ENCODE data around the gene NEGR1. TPM values are rescaled to one million over a fixed set of nuclear protein-coding genes. Genes with fewer than 3 reads are reported as not detected.
A peak's percentile ranks its signal among the peaks of the same experiment; 100 is the strongest.

Gene NEGR1
- total RNA-seq, 1 experiment from 2014 or later = 8.2 TPM

DNA sequence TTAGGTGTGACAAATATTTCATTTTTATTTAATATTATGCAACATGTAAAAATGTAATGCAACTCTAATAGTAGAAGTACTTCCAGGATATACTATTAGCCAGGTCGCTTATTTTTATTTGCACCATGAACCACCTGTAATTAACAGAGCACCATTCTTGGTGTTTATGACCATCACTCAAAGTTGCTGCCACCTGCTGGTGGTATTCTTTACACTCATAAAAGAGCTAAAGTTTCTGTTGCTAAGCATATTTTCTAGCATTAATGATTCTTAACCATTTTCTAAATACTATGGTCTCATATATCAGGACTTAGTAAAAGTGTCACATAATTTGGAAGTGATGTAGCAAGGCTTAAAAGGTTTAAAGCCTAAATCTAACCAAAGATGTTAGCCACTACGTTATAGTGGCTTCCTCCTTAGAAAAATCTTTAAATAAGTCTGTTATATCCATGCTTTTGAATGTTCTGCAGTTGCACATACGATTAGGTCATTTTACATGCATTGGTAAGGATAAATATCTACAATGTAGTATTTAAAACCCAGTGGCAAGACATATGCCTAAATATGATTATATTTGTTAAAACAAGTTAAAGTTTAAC is 244.5 kb downstream of the NEGR1 start:
- DNase-seq (ENCODE audit: low read depth) = peak; percentile 0

GRCh38 chr1:72034827-72035226 is 247.5 kb downstream of the NEGR1 start:
- no peak for DNase-seq (ENCODE audit: low read depth)

- DNase-seq (ENCODE audit: low read depth) = no peak
Measured at GRCh38 chr1:72023063-72023930, 259.0 kb downstream of the NEGR1 start.

GRCh38 chr1:72018562-72018961 is 263.8 kb downstream of the NEGR1 start:
- no peak for DNase-seq (ENCODE audit: low read depth)

GRCh38 chr1:72015006-72015405 is 267.3 kb downstream of the NEGR1 start:
- no peak for DNase-seq (ENCODE audit: low read depth)

GRCh38 chr1:72013161-72013560 is 269.2 kb downstream of the NEGR1 start:
- DNase-seq (ENCODE audit: low read depth) = no peak

GRCh38 chr1:72011721-72012120 is 270.6 kb downstream of the NEGR1 start:
- DNase-seq (ENCODE audit: low read depth) = no peak

- DNase-seq (ENCODE audit: low read depth) = no peak
Measured at GRCh38 chr1:72010094-72010431, 272.3 kb downstream of the NEGR1 start.

DNA sequence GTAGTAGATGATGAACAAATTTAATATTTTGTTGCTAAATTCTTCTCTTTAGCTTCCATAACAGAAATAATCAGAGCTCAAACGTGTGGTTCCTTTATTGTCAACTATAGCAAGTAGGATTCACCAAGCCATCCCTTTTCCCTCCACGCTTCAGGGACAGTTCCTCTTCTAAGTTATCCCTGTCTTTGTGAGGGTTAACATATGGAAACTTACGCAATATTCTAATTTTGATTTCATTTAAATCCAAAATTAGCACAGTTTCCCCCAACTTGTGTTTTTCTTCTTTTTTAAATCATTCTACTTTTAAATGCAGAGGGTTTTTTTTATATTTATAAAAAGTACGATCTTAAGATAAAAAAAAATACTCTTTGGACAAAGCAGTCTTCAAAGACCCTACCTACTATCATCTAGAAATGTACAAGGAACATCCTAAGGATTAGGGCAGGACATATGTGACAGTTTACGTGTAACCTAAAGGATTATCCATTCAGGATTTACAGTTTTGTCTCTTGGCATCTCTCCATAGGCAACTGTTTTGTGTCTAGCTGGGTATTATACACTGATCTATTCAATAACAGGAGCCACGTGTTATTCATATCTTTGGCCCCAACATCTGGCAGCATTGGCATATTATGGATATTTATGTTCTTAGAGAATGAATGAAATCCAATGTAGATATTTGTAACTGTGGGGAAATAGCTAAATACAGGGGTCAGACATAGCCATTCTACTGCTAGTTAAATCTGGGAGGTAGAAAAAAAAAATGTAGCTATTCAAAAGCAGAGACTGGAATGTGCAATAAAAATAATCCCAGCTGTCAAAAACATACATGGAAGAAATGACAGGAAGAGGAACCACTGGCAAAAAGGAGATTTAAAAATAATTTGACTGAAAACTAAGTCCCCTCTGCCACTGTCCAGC is 272.9 kb downstream of the NEGR1 start:
- no peak for DNase-seq (ENCODE audit: low read depth)

DNA sequence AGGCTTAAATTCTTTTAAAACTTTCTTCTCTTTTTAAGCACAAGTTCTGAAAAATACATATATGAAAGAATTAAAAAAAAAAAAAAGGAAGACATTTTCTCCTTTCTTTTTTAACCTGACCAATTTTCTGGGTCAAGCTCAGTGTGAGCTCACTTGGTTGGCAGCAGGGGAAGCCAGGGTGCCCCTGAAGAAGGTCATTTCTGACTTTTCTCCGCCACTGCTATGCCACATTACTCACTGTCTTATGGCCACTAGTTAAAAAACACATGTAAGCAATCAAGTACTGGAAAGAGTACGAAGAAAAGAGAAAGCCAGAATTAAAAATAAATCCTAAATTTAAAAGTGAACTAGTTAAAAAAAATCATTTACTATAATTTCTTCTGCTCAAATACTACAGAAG is 275.0 kb downstream of the NEGR1 start:
- no peak for DNase-seq (ENCODE audit: low read depth)

GRCh38 chr1:72006092-72006491 is 276.2 kb downstream of the NEGR1 start:
- no peak for DNase-seq (ENCODE audit: low read depth)

GRCh38 chr1:72003092-72003491 is 279.2 kb downstream of the NEGR1 start:
- DNase-seq (ENCODE audit: low read depth) = no peak

DNA sequence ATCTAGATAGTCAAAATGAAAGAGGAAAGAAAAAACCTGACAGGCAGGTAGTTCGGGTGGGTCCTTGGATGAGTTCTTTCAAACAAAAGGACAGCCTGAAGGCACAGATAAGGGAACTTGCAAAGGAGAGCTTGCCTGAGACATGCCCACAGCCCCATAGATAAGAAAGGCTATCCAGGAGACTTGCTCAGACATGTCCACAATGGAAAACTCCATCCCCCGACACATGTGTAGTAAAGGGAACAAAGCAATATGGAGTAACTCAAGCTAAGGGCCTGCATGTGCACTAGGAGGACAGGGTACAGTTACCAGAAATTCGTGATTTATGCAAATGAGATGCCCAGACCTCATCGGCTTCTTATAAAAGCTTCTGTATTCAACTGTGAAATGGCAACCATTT is 281.5 kb downstream of the NEGR1 start:
- DNase-seq (ENCODE audit: low read depth) = no peak

GRCh38 chr1:71994646-71995045 is 287.7 kb downstream of the NEGR1 start:
- DNase-seq (ENCODE audit: low read depth) = no peak

DNA sequence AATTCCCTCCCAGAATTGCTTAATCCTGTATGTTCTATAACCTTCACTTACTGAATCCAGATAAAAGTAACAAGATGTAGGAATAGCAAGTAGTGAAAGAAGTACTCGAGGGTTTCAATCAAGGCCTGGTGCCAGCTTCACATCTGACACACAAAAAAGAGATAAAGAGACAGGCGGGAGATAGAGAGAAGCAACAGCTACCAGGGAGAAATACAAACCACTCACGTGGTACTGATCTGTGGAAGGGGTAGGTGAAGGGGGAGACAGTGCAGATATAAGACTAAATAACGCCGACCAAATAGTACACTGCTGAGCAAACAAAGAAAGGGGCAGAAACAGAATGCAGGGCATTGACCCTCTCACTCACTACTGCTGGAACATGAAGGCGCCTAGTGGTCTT is 295.2 kb downstream of the NEGR1 start:
- DNase-seq (ENCODE audit: low read depth) = no peak

DNA sequence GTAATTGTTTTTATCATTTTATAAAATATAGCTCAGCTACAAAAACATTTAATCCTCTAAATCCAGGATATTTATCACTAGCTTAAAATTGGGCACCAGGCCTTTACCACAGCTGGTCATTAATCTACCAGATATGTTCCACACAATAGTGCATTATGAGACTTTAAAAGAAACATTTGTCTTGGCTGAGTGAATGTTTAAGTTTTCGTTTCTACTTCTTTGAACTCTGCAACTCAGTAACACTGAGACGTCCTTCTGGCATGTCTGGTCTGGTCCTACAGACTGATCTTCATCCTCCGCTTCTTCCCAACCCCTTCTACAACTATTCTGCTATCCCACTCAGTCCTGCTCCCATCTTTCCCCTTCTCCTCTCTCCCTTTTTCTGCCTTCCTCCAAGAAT is 296.2 kb downstream of the NEGR1 start:
- DNase-seq (ENCODE audit: low read depth) = no peak

DNA sequence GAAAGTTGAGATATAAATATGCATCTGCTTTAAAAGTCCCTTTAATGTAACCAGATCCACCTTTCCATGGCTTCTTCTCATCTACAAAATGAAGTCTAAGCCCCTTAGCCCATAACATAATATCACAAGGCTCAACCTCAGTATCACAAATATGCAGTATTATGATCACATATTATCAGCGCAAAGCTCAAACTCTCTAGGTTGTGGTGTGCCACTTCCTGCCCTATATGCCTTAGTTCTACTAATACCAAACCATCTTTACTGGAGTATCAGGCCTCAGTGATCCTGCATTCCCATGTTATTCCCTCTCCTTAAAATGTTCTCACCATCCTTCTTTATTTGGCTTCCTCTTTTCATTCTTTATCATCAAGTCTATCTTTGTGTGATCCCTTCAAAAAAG is 301.8 kb downstream of the NEGR1 start:
- no peak for DNase-seq (ENCODE audit: low read depth)

GRCh38 chr1:71979882-71980281 is 302.5 kb downstream of the NEGR1 start:
- no peak for DNase-seq (ENCODE audit: low read depth)

DNA sequence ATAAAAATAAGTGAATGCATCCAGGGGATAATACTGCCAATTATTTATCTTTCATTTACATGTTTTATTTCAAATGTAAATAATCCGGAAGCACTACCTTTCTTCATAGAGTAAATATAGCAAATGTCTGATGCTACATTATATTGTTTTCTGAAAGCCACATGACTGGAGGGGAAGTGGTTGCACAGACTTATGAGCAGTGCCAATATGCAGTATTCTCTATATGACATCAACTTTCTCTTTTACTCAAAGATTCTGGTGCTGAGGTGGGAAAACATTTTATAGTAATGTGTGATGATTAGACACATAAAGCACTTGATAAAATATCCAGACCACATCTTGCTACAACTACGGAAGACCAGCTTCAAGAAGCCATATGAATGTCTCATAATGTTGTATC is 314.7 kb downstream of the NEGR1 start:
- no peak for DNase-seq (ENCODE audit: low read depth)

DNA sequence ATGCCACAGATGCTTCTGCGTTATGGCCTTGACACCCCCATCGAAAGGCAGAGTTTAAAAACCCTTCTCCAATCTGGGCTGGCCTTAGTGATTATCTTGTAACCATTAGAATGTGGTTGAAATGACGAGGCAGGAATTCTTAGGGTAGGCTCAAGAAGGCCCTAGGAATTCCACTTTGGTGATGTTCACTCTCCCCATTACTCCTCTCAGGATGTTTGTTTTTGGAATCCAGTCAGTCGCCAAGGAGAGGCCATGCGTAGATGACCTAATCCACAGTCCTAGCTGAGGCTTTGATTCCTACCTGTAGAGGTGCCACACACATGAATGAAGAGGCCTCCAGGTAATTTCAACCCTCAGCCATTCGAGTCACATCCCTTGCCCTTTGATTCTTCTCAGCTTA is 318.2 kb downstream of the NEGR1 start:
- DNase-seq (ENCODE audit: low read depth) = no peak

DNA sequence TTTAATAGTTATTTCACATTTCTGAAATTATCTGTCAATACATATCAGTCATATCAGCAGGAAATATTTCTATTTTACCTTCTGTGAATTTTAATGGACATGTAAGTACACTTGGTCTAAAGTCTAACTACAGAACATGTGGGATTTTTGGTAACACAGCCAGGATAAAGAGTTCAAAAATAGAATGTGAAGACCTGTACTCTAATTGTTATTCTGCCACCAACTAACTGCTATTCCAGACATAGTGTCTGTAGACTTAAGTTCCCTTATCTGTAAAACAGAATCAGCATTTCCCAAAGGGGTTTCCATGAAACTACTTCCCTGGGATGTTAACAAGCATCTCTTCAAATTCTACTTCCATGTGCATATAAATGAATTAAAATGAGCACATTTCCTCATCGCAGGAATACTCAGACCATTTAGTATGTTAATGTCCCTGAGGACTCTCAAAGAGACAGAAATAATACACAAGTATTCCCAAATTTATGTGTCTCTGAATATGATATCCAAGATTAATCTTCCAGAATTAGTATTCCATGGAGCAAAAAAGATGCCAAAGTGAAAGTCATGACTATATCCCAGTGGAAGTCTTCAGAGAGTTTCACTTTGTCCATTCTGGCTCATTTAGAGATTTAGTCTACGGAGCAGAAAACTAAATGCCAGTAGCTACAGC is 325.6 kb downstream of the NEGR1 start:
- no peak for DNase-seq (ENCODE audit: low read depth)

DNA sequence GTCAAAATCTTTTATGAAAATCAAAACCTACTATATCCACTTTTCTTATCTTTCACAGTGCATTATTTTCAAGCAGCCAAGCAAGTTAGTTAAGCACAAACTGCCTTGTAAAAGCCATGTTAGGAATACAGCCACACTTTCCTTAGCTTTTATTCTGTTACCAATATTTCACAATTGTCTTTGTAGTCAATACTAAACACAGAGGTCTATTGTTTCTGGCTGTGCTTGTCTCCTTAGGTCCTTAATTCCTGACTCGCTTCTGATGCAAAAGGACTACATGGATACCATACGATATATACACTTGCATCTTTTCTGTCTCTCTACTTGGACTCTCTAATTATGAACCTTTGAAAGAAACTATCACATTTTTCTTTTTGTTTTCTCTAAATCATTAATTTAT is 331.8 kb downstream of the NEGR1 start:
- no peak for DNase-seq (ENCODE audit: low read depth)

All from RPMI7951 (cell line).